T-helper 1 cell (primary cell): ENCODE data around the gene TEKT1.
"Not testable (repeated sequence)": the region's sequence is repeated elsewhere in the genome, so short reads cannot be mapped to it uniquely, and the experiment has no call there.

Source experiments
- DNase-seq, 5 donors: peaks; one replicate each; pipeline ENCODE4 v3.0.0-alpha.2; 2012 to 2020

Gene TEKT1

GRCh38 chr17:6815775-6816174, 15.8 kb downstream of the TEKT1 start:
- no peak for DNase-seq

GRCh38 chr17:6812295-6812694, 19.2 kb downstream of the TEKT1 start:
- DNase-seq, result no peak

- DNase-seq, result no peak
Observed at GRCh38 chr17:6811510-6811909, 20.0 kb downstream of the TEKT1 start.

GRCh38 chr17:6800422-6801027, 31.0 kb downstream of the TEKT1 start:
- peak in 1 of 5 donors; percentile 7 for DNase-seq

GRCh38 chr17:6799738-6800137, 31.8 kb downstream of the TEKT1 start:
- no peak for DNase-seq

- DNase-seq, result no peak
Observed at GRCh38 chr17:6797718-6798351, 33.7 kb downstream of the TEKT1 start.

GRCh38 chr17:6796887-6797490, 34.5 kb downstream of the TEKT1 start:
- DNase-seq, result no peak

- no peak for DNase-seq
Observed at GRCh38 chr17:6796017-6796886, 35.3 kb downstream of the TEKT1 start.

- no peak for DNase-seq
Observed at GRCh38 chr17:6793748-6794493, 37.6 kb downstream of the TEKT1 start.

- DNase-seq, result no peak
Observed at GRCh38 chr17:6789146-6789545, 42.4 kb downstream of the TEKT1 start.

GRCh38 chr17:6787081-6787693, 44.3 kb downstream of the TEKT1 start:
- no peak for DNase-seq

GRCh38 chr17:6786618-6787017, 44.9 kb downstream of the TEKT1 start:
- no peak for DNase-seq

GRCh38 chr17:6782244-6782643, 49.3 kb downstream of the TEKT1 start:
- DNase-seq, result no peak

- no peak for DNase-seq
Observed at GRCh38 chr17:6780886-6781285, 50.6 kb downstream of the TEKT1 start.

GRCh38 chr17:6780001-6780400, 51.5 kb downstream of the TEKT1 start:
- no peak for DNase-seq

- no peak for DNase-seq
Observed at GRCh38 chr17:6779411-6779810, 52.1 kb downstream of the TEKT1 start.

GRCh38 chr17:6775871-6776405, 55.6 kb downstream of the TEKT1 start, which contains the start of gene FBXO39:
FBXO39 (plus strand) TSS chr17:6776215; CDS start chr17:6779869, 3,654 bp downstream.
- DNase-seq, result no peak

- DNase-seq, result not testable (repeated sequence)
Observed at GRCh38 chr17:6774906-6775305, 56.6 kb downstream of the TEKT1 start.

- DNase-seq, result no peak
Observed at GRCh38 chr17:6772016-6772415, 59.5 kb downstream of the TEKT1 start.

- DNase-seq, result no peak
Observed at GRCh38 chr17:6768447-6768846, 63.1 kb downstream of the TEKT1 start.

- DNase-seq, result no peak
Observed at GRCh38 chr17:6761779-6762178, 69.8 kb downstream of the TEKT1 start.

- DNase-seq, result no peak
Observed at GRCh38 chr17:6757747-6758146, 73.8 kb downstream of the TEKT1 start.
